HFF-Myc (cell line): ENCODE results near the gene PLEKHG4B.

Source experiments
- DNase-seq: peaks from one replicate; pipeline ENCODE4 v3.0.0-alpha.2; 2011; ENCODE audit warnings: low read depth; ENCODE audit errors: extremely low read depth
- H3K4me3 ChIP-seq: replicated peaks from 2 replicates; pipeline ENCODE4 v1.5.1; 2011; ENCODE audit warnings: low read depth, mild to moderate bottlenecking, control low read depth, low read length
- CTCF ChIP-seq: IDR thresholded peaks from 2 replicates; pipeline ENCODE4 v1.5.1; 2012; ENCODE audit warnings: mild to moderate bottlenecking, low read depth, low read length, control low read depth; ENCODE audit errors: missing control alignments

The PLEKHG4B gene

GRCh38 chr5:109826-110225, 17.9 kb downstream of the PLEKHG4B start:
- DNase-seq = no peak
- no peak for TF ChIP-seq CTCF
- H3K4me3 ChIP-seq = no peak overlapping the region

DNA sequence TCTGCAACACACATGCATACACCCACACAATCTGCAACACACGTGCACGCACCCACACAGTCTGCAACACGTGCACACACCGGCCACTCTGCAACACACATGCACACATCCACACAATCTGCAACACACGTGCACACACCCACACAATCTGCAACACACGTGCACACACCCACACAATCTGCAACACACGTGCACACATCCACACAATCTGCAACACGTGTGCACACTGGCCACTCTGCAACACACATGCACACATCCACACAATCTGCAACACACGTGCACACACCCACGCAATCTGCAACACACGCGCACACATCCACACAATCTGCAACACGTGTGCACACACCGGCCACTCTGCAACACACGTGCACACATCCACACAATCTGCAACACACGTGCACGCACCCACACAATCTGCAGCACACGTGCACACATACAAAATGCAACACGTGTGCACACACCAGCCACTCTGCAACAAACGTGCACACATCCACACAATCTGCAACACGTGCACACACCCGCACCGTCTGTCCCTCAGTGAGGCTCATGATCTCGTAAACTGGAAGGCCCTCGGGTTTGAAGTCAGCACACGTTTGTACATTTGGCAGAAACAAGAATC, 18.4 kb downstream of the PLEKHG4B start:
- no peak for TF ChIP-seq CTCF
- DNase-seq = no peak
- H3K4me3 ChIP-seq = no peak overlapping the region

DNA sequence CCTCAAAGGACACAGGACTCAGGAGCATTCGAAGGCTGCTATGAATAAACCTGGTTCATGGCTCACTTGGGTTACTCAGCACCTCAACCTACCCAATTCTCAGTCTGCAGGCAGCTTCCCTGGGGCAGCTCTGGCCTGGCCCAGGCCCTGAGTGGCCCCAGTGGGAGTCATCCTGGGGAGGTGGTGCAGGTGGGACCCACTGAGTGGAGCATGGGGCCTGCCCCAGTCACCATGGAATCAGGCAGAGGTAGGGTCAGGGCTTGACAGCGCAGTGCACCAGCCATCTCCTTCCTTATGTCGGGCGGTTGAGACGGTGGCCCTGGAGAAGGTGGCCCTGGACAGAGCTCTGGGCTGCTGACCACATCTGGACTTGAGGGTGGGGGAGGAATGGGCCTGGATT, 19.2 kb downstream of the PLEKHG4B start:
- DNase-seq = no peak
- H3K4me3 ChIP-seq = no peak overlapping the region
- no peak for TF ChIP-seq CTCF

- no peak for DNase-seq
- no peak overlapping the region for H3K4me3 ChIP-seq
- TF ChIP-seq CTCF = no peak
These were observed 27.6 kb downstream of the PLEKHG4B start for GRCh38 chr5:119486-120097.

DNA sequence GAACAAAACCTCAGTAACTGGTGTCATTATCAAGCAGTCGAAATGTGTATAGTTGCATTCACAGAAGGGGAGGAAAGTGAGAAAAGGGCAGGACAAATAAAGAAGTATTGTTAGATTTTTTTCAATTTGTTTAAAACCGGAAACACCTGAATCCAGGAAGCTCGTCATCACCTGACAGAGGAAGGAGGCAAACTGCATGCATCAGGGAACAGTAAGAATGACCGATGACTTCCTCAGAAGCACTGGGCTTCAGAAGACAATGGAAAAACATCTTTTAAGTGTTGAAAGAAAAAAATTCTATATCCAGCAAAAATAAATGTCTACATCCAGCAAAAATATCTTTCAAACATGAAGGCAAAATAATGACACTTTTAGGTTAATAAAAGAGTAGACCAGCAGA, 29.5 kb downstream of the PLEKHG4B start:
- H3K4me3 ChIP-seq = no peak overlapping the region
- DNase-seq = no peak
- no peak for TF ChIP-seq CTCF

DNA sequence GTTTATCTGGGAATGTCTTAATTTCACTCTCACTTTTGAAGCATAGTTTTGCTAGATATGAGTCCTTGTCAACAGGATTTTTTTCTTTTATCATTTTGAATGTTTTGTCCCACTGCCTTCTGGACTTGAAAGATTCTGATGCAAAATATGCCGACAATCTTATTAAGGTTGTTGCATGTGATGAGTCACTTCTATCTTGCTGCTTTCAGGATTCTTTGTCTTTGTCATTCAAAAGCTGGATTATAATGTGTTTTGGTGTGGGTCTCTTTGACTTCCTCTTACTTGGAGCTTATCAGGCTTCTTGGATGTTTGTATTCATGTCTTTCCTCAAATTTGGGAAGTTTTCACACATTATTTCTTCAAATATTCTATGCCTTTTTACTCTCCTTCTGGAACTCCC, 33.8 kb downstream of the PLEKHG4B start:
- no peak overlapping the region for H3K4me3 ChIP-seq
- no peak for TF ChIP-seq CTCF
- DNase-seq = no peak

DNA sequence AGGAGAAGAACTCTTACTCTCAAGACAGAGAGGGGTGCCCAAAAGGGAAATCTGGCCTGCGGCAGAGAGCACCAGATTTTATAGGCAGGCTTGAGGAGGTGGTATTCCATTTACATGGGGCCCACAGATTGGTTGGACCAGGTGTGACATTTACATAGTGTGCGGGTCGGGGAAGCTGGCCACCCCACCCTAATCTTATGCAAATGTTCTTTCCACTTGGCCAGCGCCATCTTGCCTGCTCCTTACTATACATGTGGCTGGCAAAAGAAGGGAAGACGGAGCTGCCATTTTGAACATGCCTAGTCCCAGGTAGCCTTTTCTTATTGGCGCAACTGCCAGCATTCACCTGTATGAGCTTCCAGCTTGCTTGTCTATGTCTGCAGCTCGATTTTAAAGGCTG, 34.8 kb downstream of the PLEKHG4B start:
- TF ChIP-seq CTCF = no peak
- DNase-seq = no peak
- no peak overlapping the region for H3K4me3 ChIP-seq
